Vagina (tissue), 2 donors: ENCODE data around the gene FSTL1. TPM values are rescaled to one million over a fixed set of nuclear protein-coding genes. Genes with fewer than 3 reads are reported as not detected.
A peak's percentile ranks its signal among the peaks of the same experiment; 100 is the strongest.

Experiments
- DNase-seq, 2 donors: peaks; one replicate each; pipeline ENCODE4 v3.0.0-alpha.2; 2017; ENCODE audit errors: extremely low spot score in 2 of 2
- H3K27ac ChIP-seq: fragments of 200-600 bp; sonication (generic); one replicate; pipeline ENCODE4 v1.5.1; 2019
- H3K27me3 ChIP-seq: fragments of 200-600 bp; sonication (generic); one replicate; pipeline ENCODE4 v1.5.1; 2019
- H3K36me3 ChIP-seq, 2 donors: fragments of 200-600 bp; sonication (generic); one replicate each; pipeline ENCODE4 v1.5.1; 2017 to 2019
- H3K4me1 ChIP-seq: fragments of 200-600 bp; sonication (generic); one replicate; pipeline ENCODE4 v1.5.1; 2019
- H3K4me3 ChIP-seq, 2 donors: fragments of 200-600 bp; sonication (generic); 1 replicate in 1 of 2; 2 replicates in 1 of 2; pipeline ENCODE4 v1.5.1; 2016 to 2019
- H3K9me3 ChIP-seq: fragments of 200-600 bp; sonication (generic); one replicate; pipeline ENCODE4 v1.5.1; 2019
- CTCF ChIP-seq, 3 experiments: fragments of 450-650 bp in 2 of 3; fragments of 200-600 bp in 1 of 3; sonication (generic) in 1 of 3; IDR thresholded peaks; one replicate each; pipeline ENCODE4 v1.5.1; 2017 to 2019; ENCODE audit warnings: antibody characterized with exemption in 3 of 3, mild to moderate bottlenecking in 2 of 3, moderate library complexity in 2 of 3
- POLR2A ChIP-seq, 2 donors: fragments of 450-650 bp; IDR thresholded peaks; one replicate each; pipeline ENCODE4 v1.6.1; 2017; ENCODE audit warnings: antibody characterized with exemption in 2 of 2, mild to moderate bottlenecking in 2 of 2, moderate library complexity in 2 of 2
- POLR2AphosphoS5 ChIP-seq, 2 donors: sonication (generic); formaldehyde crosslinking; IDR thresholded peaks; one replicate each; pipeline ENCODE4 v1.9.0; 2017; ENCODE audit warnings: antibody characterized with exemption in 2 of 2, mild to moderate bottlenecking in 2 of 2, low read depth in 1 of 2; ENCODE audit not compliant: insufficient read depth in 1 of 2
- intact Hi-C: fragments of 100-400 bp; cut with DNase I; formaldehyde crosslinking; loops from one replicate; pipeline ENCODE4 v1.15.1; 2023
- total RNA-seq: library from RNA; depleted of rRNA; stranded (reverse); fragments of >200 nt; gene quantifications from one replicate; pipeline ENCODE4 v1.2.3, GENCODE V29; 2016

Gene FSTL1
- total RNA-seq, 1 donor from 2014 or later: 387 TPM

- H3K27me3 ChIP-seq: no peaks in the 10 kb centered on the region
- peak; percentile 19 to 42 for DNase-seq
- peaks cover 20% of the 10 kb centered on the region for H3K4me1 ChIP-seq
- H3K4me3 ChIP-seq: no peak overlapping the region
- no peak overlapping the region for H3K27ac ChIP-seq
- no peaks in the 10 kb centered on the region for H3K9me3 ChIP-seq
- TF ChIP-seq POLR2AphosphoS5 (IDR thresholded peaks at IDR 0.05; ENCODE audit: insufficient read depth in 1 of 2, low read depth in 1 of 2): no peak
- no peak for TF ChIP-seq POLR2A (IDR thresholded peaks at IDR 0.05)
- no peak for TF ChIP-seq CTCF (IDR thresholded peaks at IDR 0.05)
- H3K36me3 ChIP-seq: no peaks in the 10 kb centered on the region
- intact Hi-C loops: loop anchor here (10.0 kb wide), 2 partner anchors 58 to 672 kb away; no protein-coding TSS in a partner anchor
Observed at GRCh38 chr3:120496278-120497002, 45.6 kb upstream of the FSTL1 start.

GRCh38 chr3:120495809-120496208, 45.0 kb upstream of the FSTL1 start:
- H3K27me3 ChIP-seq: no peaks in the 10 kb centered on the region
- intact Hi-C loops: loop anchor here (10.0 kb wide), 2 partner anchors 59 to 671 kb away; no protein-coding TSS in a partner anchor

GRCh38 chr3:120492103-120492502, 41.3 kb upstream of the FSTL1 start:
- H3K4me1 ChIP-seq: peaks cover 9% of the 10 kb centered on the region
- DNase-seq: peak in 1 of 2 donors; percentile 0
- no peak overlapping the region for H3K4me3 ChIP-seq
- no peaks in the 10 kb centered on the region for H3K9me3 ChIP-seq
- TF ChIP-seq POLR2AphosphoS5 (IDR thresholded peaks at IDR 0.05; ENCODE audit: insufficient read depth in 1 of 2, low read depth in 1 of 2) (no peak), CTCF (IDR thresholded peaks at IDR 0.05) (no peak), POLR2A (IDR thresholded peaks at IDR 0.05) (no peak)
- H3K36me3 ChIP-seq: no peaks in the 10 kb centered on the region
- no peak overlapping the region for H3K27ac ChIP-seq
- H3K27me3 ChIP-seq: no peaks in the 10 kb centered on the region
- intact Hi-C loops: loop anchor here (5.0 to 10.0 kb wide), 3 partner anchors 40 to 667 kb away; partner anchors contain the start of gene FSTL1

More at GRCh38 chr3:120495809-120496208, 45.0 kb upstream of the FSTL1 start:
- no peaks in the 10 kb centered on the region for H3K36me3 ChIP-seq
- H3K27ac ChIP-seq: peak overlapping the region; percentile 4
- no peak for TF ChIP-seq CTCF (IDR thresholded peaks at IDR 0.05)
- no peak for TF ChIP-seq POLR2A (IDR thresholded peaks at IDR 0.05)
- DNase-seq: no peak
- H3K4me3 ChIP-seq: no peak overlapping the region
- H3K4me1 ChIP-seq: peaks cover 20% of the 10 kb centered on the region
- no peaks in the 10 kb centered on the region for H3K9me3 ChIP-seq

- H3K9me3 ChIP-seq: no peaks in the 10 kb centered on the region
- peaks cover 18% of the 10 kb centered on the region for H3K4me1 ChIP-seq
- no peaks in the 10 kb centered on the region for H3K27me3 ChIP-seq
- TF ChIP-seq POLR2A (IDR thresholded peaks at IDR 0.05): no peak
- H3K4me3 ChIP-seq: no peak overlapping the region
- no peak for DNase-seq
- intact Hi-C loops: no loop called here
- no peaks in the 10 kb centered on the region for H3K36me3 ChIP-seq
- H3K27ac ChIP-seq: no peak overlapping the region
Observed at GRCh38 chr3:120489421-120489820, 38.6 kb upstream of the FSTL1 start.

- H3K4me1 ChIP-seq: peaks cover 18% of the 10 kb centered on the region
- TF ChIP-seq POLR2AphosphoS5 (IDR thresholded peaks at IDR 0.05; ENCODE audit: insufficient read depth in 1 of 2, low read depth in 1 of 2): no peak
- TF ChIP-seq CTCF (IDR thresholded peaks at IDR 0.05): no peak
- no peak for TF ChIP-seq POLR2A (IDR thresholded peaks at IDR 0.05)
- DNase-seq: peak in 1 of 2 donors; percentile 84
- H3K27ac ChIP-seq: peak overlapping the region; percentile 37
- intact Hi-C loops: no loop called here
- H3K4me3 ChIP-seq: no peak overlapping the region
- no peaks in the 10 kb centered on the region for H3K27me3 ChIP-seq
- H3K36me3 ChIP-seq: no peaks in the 10 kb centered on the region
- no peaks in the 10 kb centered on the region for H3K9me3 ChIP-seq
Observed at GRCh38 chr3:120488296-120488695, 37.5 kb upstream of the FSTL1 start.
